HG03378 (cell line): Measurements from ENCODE around the gene FOLR2.

Source experiments
- ATAC-seq: cut with Tn5 transposase; IDR thresholded peaks from one replicate; pipeline ENCODE4 v1.9.1; 2021; ENCODE audit warnings: mild to moderate bottlenecking, moderate library complexity; ENCODE audit not compliant: unreplicated experiment

The FOLR2 gene

DNA sequence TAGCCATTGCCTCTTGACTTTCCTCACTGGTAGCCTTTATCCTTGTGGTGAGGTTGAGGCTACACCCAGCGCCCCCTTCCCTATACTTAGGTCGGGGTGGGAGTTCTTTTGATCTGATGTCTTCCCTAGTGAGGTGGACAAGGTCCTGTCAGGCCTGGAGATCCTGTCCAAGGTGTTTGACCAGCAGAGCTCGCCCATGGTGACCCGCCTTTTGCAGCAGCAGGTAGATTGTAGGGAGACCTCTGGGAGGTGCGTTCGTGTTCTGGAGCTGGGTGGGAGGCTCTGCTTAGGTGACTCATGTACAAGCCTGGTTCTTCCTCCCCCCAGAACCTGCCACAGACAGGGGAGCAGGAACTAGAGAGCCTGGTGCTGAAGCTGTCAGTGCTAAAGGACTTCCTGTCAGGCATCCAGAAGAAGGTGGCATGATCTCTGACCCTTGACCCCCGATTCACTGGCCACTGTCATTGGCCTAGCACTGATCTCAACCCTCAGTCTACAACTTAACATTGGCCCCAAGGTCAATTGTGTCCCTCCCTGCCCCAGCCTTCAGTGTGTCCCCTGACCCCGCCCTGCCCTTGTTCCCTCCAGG lies 12.8 kb downstream of the FOLR2 start:
- no peak for ATAC-seq

DNA sequence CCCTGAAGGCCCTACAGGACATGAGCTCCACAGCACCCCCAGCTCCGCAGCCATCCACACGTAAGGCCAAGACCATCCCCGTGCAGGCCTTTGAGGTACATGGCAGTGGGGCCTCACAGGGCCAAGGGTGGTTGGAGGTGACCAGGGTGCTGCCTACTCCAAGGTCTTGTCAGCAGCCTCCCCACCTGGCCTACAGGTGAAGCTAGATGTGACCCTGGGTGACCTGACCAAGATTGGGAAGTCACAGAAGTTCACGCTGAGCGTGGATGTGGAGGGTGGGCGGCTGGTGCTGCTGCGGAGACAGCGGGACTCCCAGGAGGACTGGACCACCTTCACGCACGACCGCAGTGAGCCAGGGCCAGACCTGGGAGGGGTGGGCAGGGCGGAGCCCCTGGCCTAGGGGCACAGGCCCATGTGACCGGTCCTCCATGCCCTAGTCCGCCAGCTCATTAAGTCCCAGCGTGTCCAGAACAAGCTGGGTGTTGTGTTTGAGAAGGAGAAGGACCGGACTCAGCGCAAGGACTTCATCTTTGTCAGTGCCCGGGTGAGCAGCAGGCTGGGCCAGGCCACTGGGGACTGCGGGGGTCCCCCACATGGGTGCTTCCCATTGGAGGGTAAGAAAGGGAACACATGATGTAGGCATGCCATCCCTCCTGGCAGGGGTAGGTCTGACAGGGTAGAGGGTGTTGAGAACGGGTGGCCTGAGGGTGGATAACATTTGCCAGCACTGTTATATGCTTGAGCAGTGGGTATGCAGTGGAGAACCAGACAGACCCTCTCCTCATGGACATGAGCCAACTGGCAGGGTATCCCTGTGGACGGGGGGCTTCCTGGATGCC lies 13.6 kb downstream of the FOLR2 start:
- no peak for ATAC-seq

DNA sequence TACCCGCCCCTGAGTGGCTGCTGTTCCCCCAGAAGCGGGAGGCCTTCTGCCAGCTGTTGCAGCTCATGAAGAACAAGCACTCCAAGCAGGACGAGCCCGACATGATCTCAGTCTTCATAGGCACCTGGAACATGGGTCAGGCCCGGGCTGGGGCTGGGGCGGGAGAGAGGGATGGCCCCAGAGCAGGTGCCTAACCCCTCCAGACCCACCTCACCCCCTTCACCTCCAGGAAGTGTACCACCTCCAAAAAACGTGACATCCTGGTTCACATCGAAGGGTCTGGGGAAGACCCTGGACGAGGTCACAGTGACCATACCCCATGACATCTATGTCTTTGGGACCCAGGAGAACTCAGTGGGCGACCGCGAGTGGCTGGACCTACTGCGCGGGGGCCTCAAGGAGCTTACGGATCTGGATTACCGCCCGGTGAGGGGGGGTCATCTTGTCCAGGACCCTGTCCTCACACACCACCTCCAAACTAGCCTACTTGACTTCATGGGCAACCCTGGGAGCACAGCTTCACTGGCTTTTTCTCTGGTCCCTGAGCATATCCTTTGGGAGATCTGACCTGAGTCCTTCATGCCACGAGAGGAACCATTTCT lies 14.3 kb downstream of the FOLR2 start:
- ATAC-seq: no peak

DNA sequence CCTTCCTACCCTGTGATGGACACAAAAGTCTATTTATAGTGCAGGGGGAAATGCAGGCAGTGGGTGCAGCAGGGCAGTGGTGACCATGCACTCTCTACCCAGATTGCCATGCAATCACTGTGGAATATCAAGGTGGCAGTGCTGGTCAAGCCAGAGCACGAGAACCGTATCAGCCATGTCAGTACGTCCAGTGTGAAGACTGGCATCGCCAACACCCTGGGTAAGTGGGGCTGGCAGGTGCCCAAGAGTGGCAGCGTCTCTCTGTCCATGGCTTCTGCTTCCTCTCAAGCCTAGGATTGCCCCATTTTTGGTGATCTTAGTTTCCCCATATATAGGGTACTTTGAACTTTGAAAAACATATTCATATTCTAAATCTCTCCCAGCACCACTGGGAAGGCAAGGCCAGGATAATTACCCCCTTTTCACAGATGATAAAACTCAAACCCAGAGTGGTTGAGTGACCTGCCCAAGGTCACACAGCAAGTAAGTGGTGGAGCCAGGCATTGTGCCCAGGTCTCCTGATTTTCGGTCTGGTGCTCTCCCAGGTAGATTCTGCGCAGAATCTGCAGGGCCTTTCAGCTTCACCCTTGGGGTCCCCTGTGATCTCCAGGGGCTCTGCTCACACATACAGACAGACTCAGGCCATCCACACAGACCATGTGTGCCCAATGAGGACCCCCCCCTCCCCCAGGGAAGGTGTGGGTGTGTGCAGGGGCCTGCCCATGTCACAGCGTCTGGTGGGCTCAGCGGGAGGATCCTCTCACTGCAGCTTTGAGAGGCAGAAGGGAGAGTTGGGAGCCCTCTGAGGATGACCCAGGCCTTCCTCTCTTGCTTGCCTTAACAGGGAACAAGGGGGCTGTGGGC lies 15.0 kb downstream of the FOLR2 start:
- no peak for ATAC-seq

DNA sequence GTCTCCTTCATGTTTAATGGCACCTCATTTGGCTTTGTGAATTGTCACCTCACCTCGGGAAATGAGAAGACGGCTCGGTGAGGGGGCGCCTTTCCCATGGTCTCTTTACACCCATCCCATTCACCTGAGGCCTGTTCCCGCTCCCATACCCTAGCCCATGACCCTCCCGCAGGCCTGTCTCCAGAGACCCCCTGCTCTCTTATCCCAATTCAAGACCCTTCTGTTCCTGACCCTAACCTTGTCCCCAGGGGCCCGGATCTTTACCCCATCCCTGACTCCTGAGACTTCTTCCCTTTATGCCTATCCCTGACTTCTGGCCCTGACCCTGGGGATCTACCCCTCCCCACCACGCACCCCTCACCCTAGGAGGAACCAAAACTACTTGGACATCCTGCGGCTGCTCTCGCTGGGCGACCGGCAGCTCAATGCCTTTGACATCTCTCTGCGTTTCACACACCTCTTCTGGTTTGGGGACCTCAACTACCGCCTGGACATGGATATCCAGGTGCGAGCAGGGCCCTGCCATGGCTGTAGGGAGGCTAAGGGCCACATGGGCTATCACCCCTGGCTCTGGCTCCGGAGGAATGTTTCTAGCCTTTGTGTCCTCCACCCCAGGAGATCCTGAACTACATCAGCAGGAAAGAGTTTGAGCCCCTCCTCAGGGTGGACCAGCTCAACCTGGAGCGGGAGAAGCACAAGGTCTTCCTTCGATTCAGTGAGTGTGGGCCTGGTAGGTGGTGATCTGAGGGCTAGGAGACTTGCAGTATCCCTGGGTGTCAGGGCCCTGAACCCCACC lies 15.9 kb downstream of the FOLR2 start:
- ATAC-seq: no peak

DNA sequence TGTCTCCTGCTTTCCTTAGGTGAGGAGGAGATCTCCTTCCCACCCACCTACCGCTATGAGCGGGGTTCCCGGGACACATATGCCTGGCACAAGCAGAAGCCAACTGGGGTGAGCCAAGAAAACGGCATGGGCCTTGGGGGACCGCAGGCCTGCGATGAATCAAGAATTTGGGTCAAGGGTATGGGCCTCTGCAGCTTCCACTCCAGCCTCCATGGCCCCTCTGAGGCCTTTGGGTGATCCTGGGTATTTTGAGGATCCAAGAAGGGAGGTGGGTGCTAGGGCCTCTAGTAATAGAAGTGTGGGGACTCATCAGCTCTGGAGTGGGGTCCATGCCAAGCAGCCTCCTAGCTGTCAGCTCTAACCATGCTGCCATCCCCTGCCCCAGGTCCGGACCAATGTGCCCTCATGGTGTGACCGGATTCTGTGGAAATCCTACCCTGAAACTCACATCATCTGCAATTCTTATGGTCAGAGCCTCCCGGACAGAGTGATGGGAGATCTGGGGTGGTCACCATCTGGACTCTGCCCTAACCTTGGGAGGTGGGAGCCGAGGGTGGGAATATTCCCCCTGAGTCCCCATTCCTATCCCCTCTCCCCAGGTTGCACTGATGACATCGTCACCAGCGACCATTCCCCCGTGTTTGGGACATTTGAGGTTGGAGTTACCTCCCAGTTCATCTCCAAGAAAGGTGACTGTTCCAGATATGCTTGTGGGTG lies 16.6 kb downstream of the FOLR2 start:
- ATAC-seq: no peak

DNA sequence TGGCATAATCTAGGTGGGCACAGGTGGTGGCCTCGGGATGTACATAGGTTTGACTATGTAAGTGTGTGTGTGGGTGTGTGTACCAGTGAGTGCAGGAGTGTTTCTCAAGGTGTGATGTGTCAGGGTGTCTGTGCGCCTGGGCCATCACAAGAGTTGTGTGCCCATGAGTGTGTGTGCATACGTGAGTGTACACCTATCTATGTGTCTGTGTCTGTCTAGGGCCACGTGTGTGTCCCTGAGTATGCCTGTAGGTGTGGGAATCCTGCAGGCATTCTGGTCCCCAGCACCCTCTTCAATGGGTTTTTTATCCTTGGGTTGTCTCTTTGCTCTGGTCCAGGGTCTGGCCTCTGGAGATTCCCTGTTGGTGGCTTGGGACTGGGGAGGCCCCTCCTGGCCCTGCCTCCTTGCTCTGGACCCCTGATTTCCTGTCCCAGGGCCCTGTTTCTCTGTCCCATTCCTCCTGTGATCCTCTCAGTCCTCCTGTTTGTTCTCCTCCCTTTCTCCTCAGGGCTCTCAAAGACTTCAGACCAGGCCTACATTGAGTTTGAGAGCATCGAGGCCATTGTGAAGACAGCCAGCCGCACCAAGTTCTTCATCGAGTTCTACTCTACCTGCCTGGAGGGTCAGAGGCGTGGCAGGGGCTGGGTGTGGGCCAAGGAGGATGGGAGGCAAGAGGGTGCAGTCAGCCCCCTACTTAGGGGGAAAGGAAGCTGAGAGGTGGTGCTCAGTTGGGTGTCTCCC lies 17.3 kb downstream of the FOLR2 start:
- no peak for ATAC-seq

DNA sequence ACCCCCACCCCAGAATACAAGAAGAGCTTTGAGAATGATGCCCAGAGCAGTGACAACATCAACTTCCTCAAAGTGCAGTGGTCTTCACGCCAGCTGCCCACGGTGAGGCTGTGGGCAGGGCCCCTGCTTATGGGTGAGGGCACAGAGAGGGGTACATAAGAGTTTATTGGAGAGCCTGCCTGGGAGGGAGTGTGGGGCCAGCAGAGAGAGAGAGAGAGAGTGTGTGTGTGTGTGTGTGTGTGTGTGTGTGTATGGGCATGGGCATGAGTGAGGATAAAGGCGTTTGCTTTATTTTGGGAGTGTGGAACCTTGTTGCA lies 17.9 kb downstream of the FOLR2 start:
- no peak for ATAC-seq

DNA sequence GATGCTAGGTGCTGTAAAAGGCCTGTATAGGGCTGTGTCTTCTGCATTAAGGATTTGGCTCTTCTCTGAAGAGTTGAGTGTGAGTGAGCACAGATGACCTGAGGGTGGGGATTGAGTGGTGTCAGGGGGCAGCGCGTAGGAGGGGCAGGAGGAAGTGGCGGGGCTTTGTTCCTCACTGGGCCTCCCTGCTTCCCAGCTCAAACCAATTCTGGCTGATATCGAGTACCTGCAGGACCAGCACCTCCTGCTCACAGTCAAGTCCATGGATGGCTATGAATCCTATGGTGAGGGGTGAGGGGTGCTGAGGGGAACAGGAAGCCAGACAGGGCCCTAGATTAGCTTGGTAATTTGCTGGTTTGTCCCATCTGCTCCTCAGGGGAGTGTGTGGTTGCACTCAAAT lies 18.3 kb downstream of the FOLR2 start:
- no peak for ATAC-seq

DNA sequence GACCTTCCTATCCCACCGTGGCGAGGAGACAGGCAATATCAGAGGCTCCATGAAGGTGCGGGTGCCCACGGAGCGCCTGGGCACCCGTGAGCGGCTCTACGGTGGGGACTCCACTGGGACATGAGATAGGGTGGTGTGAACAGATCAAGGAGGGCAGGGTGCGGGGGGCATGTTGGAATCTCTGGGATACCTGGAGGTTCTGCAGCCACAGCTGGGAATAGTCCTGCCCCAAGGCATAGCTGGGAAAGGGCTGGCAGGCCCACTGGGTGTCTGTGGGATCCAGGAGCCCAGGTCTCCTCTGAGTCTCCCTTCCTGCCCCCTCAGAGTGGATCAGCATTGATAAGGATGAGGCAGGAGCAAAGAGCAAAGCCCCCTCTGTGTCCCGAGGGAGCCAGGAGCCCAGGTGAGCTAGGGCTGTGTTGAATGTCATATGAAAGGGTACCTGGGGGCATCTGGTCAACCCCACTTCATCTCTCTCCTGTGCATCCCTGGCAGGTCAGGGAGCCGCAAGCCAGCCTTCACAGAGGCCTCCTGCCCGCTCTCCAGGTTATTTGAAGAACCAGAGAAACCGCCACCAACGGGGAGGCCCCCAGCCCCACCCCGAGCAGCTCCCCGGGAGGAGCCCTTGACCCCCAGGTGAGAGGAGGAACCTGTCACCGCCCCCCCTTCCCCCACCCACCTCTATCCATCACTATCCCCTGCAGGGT lies 18.9 kb downstream of the FOLR2 start:
- ATAC-seq: no peak

DNA sequence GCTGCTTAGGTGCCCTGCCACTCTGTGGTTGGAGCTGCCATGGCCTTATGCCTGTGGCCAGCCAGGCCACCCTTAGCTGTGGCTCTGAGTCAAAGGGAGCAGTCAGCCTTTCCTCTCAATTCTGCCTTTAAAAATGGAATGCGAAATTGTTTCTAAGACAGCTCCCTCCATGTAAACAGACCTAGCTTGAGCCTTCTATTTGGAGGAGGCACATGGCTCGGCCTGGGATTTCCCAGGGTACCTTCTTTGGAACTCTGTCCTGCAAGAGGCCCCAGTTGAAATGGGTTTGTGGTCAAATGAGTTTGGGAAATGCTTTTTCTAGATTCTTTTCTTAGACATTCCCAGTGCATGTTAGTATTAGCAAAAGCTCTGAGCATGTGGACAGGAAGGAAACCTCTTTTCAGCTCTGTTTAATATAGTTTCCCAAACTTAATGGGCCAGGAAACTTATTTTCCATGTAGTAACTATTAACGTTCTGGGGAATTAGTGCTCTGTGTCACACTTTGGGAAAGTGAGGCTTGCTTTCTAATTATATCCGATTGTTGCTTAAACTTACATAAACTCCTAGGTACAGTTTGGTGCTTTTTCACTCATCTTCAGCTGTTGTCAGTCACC lies 19.6 kb downstream of the FOLR2 start:
- no peak for ATAC-seq

DNA sequence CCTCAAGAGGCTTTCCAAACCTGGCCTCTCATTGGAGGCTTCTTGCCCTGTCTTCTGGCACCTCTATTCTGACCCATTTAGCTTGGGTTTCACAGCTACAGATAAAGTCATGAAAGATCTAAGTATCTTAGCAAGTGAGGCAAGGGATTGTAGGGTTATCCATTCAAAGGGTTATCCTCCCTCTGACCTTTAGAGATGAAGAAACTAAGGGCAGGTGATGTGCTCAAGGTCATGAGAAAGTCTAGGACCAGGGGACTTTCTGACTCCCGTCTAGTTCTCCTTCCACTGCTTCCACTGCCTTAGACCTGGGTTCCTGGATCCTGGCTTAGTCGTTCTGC lies 20.1 kb downstream of the FOLR2 start:
- no peak for ATAC-seq

DNA sequence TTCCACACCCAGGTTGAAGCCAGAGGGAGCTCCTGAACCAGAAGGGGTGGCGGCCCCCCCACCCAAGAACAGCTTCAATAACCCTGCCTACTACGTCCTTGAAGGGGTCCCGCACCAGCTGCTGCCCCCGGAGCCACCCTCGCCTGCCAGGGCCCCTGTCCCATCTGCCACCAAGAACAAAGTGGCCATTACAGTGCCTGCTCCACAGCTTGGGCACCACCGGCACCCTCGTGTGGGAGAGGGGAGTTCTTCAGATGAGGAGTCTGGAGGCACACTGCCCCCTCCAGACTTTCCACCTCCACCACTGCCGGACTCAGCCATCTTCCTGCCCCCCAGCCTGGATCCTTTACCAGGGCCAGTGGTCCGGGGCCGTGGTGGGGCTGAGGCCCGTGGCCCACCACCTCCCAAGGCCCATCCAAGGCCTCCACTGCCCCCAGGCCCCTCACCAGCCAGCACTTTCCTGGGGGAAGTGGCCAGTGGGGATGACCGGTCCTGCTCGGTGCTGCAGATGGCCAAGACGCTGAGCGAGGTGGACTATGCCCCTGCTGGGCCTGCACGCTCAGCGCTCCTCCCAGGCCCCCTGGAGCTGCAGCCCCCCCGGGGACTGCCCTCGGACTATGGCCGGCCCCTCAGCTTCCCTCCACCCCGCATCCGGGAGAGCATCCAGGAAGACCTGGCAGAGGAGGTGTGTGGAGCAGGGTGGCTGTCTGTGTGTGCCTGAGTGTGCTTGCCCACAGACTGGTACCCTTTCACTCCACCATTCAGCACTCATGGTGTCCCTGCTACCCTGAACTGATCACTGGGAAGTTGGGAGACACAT lies 20.7 kb downstream of the FOLR2 start:
- ATAC-seq: no peak

DNA sequence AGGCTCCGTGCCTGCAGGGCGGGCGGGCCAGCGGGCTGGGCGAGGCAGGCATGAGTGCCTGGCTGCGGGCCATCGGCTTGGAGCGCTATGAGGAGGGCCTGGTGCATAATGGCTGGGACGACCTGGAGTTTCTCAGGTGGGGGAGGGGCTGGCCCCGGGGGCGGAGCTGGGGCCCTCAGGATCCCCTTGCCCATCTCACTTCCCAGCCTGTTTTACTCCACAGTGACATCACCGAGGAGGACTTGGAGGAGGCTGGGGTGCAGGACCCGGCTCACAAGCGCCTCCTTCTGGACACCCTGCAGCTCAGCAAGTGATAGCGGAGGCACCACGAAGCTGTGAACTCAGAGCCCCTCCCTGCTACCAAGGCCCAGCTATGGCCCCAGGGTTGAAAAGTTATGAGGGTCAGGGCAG lies 21.5 kb downstream of the FOLR2 start:
- no peak for ATAC-seq

DNA sequence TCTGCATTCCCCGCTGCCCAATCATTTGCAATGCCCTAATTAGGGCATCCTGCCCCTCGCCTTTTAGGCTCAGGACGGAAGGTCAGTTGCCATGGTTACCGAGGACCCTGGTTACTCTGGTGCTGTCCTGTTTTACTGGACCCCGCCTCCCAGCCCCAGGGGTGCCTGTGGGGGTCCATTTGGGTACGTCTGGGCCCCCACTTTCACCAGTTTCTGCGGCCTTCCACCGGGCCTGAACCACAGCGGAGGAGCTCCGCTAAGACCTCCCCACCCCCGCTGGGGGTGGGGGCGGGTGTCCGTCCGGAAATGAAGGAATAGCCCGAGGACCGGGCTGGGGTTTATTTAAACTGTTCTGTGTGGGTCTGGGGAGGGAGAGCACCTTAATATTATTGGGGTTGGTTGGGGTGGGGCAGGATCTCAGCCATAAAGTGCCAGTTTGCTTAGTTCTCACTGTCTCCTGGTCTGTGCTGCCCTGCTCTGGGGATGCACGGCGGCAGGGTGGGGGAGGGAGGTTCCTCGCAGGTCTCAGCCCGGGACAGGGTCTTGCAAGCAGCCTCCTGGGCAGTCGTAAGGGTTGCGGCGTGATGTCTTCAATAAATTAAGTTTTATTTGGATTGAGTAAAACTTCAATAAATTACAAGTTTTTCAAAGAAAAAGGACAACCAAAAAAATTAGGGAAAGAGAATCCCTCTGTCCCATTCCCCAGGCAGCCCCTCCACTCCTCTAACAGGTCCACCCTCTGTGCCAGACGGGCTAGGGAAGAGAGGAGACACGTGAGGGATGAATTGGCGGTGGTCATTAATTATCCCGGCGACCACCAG lies 22.1 kb downstream of the FOLR2 start:
- no peak for ATAC-seq

DNA sequence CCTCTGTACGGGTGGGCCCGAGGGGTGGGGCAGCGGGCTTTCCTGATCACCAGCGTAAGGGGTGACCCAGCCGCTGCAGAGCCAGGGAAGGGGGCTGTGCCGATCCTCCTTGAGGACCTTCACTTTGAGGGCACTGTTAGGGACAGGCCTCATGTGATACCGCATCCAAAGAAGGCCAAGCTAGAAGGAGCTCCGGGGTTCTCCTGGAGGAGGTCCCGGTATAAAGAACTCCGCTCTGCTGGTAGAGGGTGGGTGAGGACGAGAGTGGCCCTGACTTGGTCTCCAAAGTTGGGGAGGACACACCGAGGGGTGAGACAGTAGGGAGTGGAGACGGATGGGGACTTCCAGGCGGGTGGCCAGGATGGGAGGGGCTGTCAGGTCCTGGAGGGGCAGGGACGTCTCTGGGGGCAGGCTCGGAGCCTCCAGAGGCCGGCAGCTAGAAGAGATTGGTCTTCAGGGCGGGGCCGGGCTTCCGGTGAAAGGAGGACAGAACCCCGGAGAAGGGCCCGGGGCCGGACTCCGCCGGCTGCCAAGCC lies 22.8 kb downstream of the FOLR2 start:
- no peak for ATAC-seq
